Globus pallidus (tissue), 1 donor: ENCODE results near the gene PCDHB2.
"Not testable (repeated sequence)": the region's sequence is repeated elsewhere in the genome, so short reads cannot be mapped to it uniquely, and the experiment has no call there.

ENCODE experiments used
- DNase-seq: peaks from one replicate; pipeline ENCODE4 v3.0.0-alpha.2; 2015; ENCODE audit warnings: low spot score

Gene PCDHB2

DNA sequence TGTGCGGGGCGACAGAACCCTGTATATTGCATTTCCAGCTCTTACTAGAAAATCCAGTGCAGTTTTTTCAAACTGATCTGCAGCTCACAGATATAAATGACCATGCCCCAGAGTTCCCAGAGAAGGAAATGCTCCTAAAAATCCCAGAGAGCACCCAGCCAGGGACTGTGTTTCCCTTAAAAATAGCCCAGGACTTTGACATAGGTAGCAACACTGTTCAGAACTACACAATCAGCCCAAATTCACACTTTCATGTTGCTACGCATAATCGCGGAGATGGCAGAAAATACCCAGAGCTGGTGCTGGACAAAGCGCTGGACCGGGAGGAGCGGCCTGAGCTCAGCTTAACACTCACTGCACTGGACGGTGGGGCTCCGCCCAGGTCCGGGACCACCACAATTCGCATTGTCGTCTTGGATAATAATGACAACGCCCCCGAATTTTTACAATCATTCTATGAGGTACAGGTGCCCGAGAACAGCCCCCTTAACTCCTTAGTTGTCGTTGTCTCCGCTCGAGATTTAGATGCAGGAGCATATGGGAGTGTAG, 41.4 kb downstream of the PCDHB2 start:
- DNase-seq: no peak

DNA sequence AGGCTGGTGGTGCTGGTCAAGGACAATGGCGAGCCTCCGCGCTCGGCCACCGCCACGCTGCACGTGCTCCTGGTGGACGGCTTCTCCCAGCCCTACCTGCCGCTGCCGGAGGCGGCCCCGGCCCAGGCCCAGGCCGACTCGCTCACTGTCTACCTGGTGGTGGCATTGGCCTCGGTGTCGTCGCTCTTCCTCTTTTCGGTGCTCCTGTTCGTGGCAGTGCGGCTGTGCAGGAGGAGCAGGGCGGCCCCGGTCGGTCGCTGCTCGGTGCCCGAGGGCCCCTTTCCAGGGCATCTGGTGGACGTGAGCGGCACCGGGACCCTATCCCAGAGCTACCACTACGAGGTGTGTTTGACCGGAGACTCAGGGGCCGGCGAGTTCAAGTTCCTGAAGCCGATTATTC, 42.9 kb downstream of the PCDHB2 start:
- DNase-seq: not testable (repeated sequence)
